Kasumi-1 (cell line): Measurements from ENCODE around the gene AKR7A3.
A peak's percentile ranks its signal among the peaks of the same experiment; 100 is the strongest.
"Not testable (repeated sequence)": the region's sequence is repeated elsewhere in the genome, so short reads cannot be mapped to it uniquely, and the experiment has no call there.

Experiments used
- DNase-seq, 2 experiments: peaks; one replicate each; lab custom pipeline; 2025; lab: John Stamatoyannopoulos, UW

AKR7A3 gene

DNA sequence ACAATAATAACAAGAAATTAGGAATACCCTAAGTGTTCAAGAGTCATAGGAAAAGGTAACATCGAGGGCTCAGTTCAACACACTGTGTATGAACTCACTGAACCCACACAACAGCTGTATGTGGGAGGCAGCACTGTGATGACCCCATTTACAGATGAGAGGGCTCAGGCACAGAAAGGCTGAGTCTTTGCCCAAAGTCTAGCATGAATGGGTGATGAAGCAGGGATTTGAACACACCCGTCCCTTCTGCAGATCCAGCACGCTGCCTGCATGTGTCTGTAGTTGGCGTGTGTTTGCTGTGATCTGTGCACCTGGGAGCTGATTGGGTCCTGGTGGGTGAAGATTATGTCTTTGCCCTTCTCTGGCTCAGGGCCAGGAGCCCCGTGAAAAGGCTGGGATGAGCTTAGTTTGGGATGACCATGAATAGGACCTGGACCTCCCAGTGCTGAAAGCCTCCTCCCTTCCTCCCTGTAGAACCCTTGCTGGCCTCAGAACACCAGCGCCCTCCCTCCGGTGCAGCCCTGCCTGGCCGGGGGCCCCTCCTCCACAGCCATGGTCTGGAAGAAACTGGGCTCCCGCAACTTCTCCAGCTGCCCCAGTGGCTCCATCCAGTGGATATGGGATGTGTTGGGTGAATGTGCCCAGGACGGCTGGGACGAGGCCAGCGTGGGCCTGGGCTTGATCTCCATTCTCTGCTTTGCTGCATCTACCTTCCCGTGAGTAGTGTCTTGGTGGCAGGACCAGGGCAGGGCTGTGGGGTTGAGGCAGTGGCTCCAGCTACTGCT is 28.7 kb upstream of the AKR7A3 start:
- no peak for DNase-seq

DNA sequence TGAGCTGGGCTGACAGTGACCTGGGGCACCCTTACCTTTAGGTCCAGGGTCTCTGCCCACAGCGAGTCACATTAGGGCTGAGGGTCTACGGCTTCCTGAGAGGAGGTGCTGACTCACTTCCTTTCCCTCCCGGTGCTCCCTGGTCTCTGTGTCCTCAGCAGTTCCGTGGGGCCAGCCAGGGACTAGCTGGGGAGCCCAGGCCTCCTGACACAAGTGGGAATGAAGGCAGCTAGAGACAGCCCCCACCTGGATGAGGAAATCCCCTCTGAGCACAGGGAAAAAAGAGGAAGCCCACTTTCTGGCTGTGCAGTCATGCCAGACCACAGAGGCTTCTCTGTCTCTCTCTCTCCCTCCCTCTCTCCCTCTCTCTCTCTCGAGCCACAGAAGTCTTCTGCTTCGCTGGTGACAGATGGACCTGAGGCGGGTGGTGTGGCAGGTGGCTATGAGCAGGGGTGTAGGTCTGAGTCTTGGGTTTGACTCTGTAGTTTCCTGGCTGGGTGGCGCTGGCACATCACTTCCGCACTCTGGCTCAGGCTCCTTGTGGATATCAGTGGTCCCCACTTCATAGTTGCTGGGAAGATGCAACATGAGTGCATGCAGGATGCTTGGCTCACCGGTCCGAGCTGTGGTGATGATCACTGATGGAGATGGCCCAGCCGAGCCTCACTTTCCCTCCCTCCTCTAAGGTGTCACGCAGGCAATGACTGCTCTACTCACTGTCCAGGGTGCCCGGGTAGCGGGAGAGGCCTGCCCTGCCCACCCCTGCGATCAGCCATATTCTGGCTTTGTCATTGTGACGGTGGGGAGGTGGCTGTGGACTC is 27.0 kb upstream of the AKR7A3 start:
- peak; percentile 87 for DNase-seq

GRCh38 chr1:19313961-19314882 is 25.7 kb upstream of the AKR7A3 start:
- no peak for DNase-seq

GRCh38 chr1:19313636-19313959 is 25.0 kb upstream of the AKR7A3 start:
- no peak for DNase-seq

- DNase-seq = peak; percentile 20 to 30
Observed at GRCh38 chr1:19312782-19313635, 24.4 kb upstream of the AKR7A3 start.

DNA sequence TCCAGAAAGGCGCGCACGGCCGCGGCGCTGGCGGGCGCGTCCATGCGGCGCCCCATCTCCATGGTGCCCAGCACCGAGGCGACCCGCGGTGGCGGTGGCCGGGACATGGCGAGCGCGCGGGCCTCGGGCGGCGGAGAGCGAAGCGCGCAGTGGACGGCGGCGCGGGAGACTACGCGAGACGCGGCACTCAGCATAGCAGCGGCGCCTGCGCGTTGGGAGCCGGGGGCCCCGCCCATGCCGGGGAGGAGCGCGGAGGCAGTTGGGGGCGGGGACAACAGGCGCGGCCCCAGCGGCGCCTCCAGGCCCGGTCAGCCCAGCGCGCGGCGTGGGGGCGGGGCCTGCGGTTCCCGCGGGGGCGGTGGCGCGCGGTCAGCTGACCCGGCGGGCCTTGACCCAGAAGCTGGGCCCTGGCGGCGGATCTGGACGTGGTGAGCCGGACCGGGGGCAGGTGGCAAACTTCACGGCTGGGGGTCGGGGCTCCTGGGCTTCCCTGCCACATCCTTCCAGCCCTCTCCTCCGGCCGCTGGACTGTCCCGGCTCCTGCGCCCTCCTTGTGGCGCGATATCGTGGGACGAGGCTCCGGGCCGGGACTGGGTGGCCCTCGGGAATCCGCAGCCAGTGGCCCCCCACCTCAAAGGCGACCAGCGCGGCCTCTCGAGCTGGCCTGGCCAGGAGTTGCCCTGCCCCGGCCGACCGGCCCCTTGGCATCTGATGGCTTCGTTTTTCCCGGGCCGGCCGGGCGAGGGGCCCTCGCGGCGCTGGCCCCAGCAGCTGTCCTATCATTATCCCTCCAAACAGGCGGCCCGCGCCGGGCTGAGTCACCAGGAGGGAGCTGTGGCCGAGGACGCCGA is 23.6 kb upstream of the AKR7A3 start, which contains the start of the genes AKR7A2 and SLC66A1:
TSS of gene AKR7A2 (minus strand) at position 214 of the 851 bp plus-strand sequence. CDS start at position 194, 20 bp downstream.
TSS of gene SLC66A1 (plus strand) at position 396 of the 851 bp plus-strand sequence. CDS start 5,352 bp downstream, outside the sequence.
- peak; percentile 61 to 78 for DNase-seq

DNA sequence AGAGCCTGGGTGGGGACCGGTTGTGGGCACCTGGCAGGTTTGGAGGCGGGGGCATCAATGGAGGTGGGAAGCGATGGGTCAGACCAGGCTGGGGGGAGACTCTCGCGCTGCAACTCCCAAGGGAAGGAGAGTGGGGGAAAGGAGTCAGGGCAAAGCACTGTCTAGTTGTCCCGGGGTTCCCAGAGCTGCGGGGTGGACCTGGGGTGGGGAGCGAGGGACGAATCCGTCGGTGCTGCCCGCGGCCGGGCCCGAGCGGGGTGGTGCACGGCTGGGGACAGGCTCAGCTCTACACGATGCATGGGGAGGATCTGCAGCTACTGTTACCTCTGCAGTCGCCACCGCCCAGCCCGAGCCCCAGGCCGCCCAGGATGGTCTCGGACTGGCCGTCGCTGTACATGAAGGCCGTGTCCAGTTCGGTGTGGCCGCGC is 22.9 kb upstream of the AKR7A3 start:
- DNase-seq = no peak

DNA sequence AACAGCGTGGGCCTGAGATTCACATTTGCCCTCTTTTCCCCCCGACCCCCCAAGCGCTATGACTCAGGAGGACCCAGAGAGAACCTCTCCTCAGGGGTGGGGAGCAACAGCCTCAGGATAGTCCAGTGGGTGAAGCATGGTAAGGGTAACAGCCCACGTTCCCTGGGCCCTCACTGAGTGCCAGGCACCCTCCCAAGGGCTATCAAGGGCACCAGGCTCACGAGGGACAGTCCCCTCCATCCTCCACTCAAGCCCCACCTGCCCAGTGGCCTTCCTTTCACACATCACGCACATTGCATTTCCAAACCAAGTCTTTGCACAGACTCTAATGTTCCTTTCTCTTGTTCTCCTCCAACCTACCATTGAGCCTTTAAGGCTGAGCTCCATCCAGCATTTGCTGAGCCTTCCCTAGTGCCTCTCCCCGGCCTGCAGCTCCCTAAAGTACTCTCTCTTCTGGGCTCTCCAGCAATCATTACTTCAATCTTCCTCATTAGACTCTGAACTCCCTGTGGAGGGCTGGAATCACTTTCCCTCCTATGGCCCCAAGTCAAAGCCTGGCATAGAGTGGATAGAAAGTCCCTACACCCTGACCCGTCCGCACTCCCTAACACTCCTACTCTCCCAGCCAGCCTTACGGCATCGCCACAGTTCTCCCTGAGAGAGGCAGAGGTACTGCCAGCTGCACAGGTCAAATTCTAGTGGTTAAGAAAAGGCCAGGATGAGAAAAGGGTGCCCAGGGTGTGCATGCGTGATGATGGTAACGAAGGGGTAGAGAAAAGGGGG is 22.3 kb upstream of the AKR7A3 start:
- DNase-seq = peak; percentile 12 to 23

DNA sequence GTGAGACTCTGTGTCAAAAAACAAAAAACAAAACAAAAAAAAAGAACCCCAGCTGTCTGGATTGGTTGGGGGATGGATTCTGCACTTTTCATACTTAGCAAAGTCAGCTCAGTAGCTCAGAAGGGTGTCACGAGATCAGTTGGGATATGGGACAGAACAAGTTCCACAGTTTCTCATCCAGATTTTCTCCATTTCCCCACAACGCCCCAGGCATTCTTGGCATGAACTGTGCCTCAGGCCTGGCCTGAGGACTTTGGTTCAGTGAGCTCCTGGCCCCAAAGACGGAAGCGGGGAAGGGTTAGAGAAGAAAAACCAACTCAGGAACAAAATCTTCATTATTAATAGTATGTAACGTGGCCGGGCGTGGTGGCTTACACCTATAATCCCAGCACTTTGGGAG is 21.5 kb upstream of the AKR7A3 start:
- no peak for DNase-seq

DNA sequence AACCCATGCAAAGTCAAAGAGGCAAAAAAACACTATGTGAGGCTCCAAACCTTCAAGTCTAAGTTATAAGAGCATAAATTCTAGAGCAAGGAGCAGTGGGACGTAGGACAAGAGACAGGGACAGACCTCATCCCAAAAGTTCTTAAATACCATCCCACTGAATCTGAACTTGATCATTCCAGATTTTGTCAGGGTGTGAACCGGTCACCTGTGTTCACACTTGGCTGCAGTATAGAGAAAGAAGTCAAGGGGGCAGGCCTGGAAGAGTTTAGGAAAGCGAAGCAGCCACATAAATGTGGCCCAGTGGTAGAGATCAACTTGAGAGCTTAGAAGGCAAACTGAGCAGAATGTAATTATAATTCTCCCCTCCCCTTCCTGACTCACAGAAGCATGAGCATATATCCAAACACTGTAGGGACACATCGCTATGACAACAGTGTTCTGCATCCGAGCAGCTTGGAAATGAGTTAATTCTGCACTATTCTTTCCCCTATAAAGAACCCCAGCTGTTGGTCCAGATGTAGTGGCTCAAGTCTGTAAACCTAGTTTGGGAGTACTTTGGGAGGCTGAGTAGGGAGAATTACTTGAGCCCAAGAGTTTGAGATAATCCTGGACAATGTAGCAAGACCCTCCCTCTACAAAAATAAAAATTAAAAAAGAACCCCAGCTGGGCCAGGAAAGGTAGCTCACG is 20.7 kb upstream of the AKR7A3 start:
- DNase-seq = no peak

DNA sequence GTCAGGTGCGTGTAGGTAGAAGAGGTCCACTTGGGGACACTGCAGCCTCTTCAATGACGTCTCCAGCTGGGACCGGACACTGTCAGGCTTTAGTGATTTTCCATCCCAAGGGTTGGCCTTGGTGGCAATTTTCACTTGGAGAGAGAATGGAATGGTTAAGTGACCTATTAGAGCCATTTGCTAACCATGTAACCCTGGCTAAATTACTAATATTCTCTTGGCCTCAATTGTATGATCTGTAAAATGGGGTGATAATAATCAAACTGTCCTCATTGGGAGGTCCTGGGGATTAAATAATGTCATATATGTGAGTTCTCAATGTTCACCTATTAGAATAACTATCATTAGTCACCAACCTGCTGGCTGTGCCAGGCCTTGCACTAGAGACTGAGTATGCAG is 19.9 kb upstream of the AKR7A3 start:
- no peak for DNase-seq

DNA sequence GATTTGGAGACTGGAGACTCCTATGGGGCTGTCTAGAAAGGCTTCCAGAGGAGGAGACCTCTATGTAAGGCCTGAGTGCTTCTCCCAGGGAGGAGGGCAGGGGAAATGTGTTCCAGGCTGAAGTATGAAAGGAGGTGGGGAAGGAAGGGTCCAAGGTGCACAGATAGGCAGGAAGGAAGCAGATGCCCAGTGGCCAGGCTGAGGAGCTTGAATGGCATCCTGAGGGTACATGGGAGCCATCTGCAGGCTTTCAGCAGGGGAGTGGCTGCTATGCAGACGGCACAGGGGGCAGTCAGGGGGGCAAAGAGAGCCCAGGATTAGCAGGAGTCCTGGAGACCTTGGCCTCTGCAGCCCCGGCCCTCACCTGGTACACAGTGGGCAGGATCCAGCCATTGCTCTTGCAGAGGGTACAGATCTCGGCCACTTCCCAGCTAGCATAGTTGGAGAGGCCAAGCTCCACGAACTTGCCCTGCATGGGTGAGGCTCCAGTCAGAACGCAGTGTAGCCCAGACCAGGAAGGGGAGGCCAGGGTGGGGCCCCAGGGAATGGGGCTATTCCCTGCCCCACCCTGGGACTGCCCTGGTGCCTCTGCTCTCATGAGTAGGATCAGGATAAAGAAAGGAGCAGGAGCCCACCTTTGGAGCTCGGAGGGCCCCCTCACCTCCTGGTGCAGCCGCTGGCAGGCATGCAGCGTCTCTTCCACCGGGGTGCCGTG is 19.4 kb upstream of the AKR7A3 start:
- DNase-seq = no peak

- DNase-seq = no peak
Observed at GRCh38 chr1:19306941-19307340, 18.4 kb upstream of the AKR7A3 start.

GRCh38 chr1:19305880-19306279 is 17.3 kb upstream of the AKR7A3 start:
- DNase-seq = no peak

DNA sequence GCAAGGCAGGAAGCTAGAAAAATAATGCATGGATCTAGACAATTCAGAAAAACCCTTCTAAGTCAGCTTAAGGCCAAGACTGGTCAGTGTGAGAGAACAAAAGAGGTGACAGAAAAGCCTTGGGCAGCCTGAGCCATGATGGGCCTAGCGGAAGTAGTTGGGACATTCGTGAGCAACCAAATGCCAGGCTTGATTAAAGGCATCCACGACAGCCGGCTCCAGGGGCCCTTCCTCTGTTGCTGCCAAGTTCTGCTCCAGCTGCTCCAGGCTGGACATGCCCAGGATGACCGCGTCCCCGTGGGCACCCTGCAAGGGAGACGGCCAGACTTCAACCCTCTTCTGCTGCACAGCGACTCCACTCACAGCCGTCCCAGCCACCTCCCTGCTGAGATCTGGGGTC is 15.5 kb upstream of the AKR7A3 start:
- not testable (repeated sequence) for DNase-seq

GRCh38 chr1:19300211-19300610 is 11.6 kb upstream of the AKR7A3 start:
- no peak for DNase-seq

GRCh38 chr1:19294638-19295037 is 6.1 kb upstream of the AKR7A3 start:
- DNase-seq = no peak

DNA sequence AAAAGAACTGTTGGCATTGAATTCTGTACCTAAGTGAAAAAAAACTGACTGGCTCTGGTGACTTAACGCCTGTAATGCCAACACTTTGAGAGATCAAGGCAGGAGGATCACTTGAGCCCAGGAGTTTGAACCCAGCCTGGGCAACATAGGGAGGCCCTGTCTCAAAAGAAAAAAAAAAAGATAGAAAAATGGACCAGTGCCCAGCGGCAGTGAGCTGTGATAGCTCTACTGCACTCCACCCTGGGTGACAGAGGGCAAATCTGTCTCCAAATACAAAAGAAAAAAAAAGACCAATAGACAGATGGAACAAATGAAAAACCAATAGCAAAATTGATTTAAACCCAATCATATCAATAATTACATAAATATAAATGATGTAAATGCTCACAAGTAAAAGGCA is 674 bp upstream of the AKR7A3 start:
- no peak for DNase-seq
